ENCODE measurements around the gene FSIP1.

FSIP1 gene

DNA sequence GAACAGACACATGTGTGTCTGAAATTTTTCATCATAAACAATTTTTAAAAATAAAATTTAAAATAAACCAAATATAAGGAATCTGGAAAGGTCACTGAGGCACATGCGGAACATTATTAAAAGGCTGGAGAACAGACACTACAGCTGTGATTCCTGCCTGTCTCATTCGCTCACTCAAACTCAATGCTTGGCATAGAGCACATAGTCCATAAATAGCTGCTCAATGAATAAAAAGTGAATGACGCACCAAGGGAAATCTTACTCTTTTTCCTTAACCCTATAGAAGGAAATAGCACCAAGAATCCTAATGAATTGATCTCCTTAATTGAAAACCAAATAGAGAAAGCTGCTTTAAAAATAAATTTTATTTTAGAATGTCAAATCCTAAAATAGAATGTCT lies 98.4 kb downstream of the FSIP1 start:
- no peak for DNase-seq (ENCODE audit: low spot score)

DNA sequence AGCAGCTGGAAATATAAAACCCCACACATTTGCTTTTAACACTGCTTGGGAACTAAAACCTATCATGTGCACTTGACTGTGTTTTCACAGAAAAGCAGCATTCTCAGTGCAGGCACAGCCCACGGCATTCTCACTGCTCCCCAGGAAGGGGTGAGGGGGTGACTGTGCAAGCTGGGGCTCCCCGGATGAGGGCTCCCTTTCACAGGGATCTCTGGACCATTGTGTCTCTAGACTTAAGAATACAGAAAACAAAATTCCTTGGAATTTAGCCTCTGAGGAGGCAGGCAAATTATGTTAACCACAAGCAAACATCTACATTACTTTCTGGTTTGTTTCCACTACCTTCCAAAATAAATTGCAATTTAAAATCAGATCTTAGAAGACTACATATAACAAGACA lies 100.3 kb downstream of the FSIP1 start:
- no peak for DNase-seq (ENCODE audit: low spot score)

DNA sequence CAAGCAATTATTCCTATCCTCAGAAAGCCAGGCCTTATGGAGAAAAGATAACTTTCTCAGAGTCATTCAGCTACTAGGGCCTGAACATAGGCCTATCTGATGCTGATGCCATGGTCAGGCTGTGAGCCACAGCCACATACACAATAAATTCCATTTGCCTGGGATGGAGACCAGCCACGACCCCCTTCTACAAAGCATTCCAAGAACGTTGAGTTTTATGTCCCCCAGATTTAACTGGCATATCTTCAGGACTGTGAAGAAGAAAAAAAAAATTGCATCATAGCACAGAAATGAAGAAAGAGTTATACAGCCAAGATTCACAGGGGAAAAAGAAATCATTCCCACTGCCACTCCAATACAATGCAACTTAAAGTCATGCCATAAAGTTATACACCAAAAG lies 101.8 kb downstream of the FSIP1 start:
- no peak for DNase-seq (ENCODE audit: low spot score)

DNA sequence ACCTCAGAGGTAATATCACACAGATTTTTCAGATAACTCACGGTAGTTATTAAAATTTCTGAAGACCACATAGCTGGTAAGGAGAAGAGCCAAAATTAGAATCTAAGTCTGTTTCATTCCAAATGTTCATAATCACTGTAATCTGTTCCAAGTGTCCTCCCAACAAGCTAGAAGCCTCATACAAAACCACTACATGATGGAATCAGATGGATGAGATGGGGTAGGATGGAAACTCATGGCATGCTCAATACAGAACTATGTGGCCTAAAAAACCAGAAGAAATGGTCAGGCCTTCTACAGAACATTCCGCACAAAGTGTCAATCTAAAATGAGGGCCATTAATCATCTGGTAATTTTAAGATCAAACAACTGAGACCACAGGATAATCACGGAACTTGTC lies 110.0 kb downstream of the FSIP1 start:
- DNase-seq (ENCODE audit: low spot score): no peak

DNA sequence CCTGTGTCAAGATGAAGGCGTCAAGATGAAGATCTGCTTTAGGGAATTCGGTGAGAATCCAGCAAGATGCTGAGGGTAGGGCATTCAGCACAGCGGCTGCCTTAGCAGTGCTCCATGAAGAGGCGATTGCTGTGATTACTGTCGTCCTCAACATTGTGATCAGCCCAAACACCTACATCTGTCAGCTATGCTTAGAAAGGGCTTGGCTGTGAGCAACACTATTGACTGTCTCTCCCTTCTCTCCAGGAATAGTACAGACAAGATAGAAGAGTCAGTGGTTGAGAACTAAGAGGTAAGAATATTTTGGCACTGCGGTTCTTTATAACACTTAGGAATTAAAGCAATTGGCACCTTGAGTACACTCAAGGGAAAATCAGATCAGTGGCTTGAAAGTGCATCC lies 110.5 kb downstream of the FSIP1 start:
- no peak for DNase-seq (ENCODE audit: low spot score)

DNA sequence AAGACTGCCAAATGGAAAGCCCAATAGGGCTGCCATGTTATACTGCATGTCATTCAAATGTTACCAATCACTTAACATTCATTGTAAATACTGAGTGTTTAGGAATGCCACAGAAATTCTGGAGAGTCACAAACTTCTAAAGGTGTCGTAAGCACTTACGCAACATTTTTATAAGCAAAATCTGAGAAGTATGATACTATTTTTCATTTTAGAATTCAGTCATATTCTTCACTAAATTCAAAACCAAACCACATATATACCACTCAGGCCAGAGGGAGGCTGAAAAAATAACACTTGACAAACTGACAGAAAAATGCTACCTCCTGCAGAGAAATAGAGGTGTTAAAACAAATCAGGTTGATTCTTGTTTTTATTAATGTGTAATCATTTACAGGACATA lies 112.0 kb downstream of the FSIP1 start:
- DNase-seq (ENCODE audit: low spot score): no peak

DNA sequence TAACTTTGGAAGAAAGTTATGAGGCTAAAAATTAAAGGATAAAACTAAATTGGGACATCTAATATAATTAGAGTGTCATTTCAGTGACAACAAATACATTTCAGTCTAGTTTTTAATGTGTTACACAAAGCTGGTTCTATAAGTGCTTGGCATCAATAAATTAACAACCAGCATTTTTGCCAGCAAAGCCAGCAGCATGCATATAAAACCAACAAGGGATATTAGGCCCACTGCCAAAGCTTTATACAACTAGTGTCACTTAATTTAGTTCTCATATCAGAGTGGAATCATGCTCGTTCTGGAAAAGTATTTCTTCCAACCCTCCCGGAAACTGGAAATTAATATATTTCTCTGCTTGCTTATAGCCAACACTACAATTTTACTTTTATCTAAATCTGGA lies 113.0 kb downstream of the FSIP1 start:
- DNase-seq (ENCODE audit: low spot score): no peak

DNA sequence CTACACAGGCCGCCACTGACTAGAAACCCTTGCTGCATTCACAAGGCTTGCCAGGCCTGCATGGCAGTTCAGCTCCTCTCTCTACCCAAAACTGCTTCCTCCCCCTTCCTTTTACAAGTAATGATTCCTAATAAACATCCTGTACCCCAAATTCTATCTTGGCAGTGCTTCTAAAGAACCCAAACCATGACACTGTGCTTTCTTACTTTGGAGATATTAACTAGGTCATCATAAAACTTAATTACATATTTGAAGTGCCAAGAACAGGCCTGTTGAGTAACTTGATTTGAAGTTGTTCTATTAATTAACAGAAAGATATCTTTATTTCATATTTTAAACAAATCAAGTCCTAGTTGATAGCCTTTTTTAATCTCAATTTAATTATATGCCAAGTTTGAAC lies 113.4 kb downstream of the FSIP1 start:
- no peak for DNase-seq (ENCODE audit: low spot score)

DNA sequence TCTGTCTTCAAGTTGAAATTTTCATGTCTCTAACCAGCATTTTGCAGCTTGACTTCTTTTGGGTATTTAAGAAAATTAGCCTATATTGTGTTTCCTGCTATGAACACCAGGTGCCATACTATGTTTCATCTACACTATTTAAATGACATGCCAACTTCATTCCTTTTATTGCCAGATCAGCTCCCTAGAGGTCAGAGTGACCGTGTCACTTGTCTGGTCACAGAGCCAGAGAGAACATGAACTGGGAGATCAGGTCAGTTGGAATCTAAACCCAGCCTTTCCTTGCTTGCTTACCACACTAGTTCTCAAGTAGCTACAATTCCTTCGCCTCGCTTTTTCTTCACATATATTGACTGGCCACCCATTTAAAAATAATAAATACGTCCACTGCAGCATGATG lies 114.2 kb downstream of the FSIP1 start:
- DNase-seq (ENCODE audit: low spot score): no peak

DNA sequence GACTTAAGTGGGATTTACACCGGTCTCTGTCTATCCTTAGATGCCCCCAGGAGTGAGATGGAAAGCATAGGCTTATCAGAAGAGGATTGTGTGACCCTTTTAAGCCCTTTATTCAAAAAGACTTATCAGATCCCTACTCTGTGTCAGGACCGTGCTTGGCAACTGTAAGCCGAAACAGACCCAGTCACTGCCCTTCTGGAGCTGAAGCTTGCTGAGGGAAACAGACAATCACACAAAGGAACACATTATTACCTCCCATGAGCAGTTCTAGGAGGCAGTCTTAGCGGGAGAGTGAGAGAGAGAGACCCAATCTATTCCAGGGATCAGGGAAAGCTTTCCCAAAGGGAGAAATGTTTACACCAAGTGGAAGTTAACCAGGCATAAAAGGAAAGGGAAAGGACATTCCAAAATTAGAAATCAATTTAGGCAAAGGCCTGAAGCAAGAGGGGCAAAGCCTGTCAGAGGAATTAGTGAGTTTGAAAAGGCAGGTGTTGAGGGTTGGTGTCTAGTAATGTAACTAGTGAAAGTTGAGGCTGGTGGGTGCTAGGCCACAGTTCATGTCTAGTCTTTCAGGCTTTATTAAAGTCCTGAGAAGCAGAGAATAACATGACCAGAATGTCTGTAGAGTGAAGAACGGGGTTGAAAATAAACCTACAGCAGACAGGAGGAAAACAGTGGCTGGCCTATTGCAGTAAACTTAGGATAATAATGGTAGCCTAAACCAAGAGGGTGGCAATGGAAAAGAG lies 115.1 kb downstream of the FSIP1 start:
- DNase-seq (ENCODE audit: low spot score): no peak

DNA sequence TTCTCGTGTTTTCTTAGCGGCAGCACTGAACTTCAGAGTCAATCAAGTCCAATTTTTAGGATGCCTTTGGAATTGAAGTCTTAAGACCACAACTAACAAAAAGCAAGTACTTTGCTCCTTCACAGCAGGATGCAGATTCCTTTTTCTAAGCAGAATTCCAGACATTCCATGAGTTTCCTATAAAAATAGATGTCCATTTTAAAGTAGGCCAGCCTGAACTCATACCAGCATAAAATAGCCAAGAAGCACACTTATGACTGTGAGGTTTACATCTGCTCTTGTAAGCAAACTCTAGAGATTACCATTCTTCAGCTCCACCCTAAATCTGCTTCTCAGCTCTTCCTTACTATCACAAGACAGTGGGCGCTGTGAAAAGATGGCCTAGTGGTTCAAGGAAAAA lies 116.0 kb downstream of the FSIP1 start:
- DNase-seq (ENCODE audit: low spot score): no peak

DNA sequence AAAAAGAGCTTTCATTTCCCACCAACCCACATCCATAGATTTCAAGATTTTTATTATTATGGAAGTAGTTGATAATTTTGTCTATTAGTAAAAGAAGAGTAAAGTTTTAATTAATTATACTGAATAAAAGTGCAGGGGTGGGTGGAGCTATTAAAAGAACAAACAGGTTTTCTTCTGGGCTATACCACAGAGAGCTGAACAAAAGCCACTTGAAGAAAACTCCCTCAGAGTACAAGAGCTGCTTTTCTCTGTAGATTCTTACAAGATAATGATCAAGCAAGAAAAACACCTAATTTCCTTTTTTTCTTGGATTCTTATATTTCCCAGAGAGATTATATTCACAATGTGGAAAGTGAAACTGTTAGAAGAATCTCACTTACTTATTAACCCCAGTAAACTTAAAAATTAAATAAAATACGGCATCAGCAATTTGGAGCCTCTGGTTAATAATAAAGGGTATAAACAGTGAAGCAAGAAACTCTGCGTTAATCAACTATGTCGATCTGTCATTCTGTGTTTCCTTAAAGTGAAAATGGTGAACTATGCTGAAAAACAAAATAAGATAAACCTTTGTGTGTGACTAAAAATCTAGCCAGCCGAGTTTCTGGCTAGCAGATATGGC lies 116.9 kb downstream of the FSIP1 start:
- no peak for DNase-seq (ENCODE audit: low spot score)

DNA sequence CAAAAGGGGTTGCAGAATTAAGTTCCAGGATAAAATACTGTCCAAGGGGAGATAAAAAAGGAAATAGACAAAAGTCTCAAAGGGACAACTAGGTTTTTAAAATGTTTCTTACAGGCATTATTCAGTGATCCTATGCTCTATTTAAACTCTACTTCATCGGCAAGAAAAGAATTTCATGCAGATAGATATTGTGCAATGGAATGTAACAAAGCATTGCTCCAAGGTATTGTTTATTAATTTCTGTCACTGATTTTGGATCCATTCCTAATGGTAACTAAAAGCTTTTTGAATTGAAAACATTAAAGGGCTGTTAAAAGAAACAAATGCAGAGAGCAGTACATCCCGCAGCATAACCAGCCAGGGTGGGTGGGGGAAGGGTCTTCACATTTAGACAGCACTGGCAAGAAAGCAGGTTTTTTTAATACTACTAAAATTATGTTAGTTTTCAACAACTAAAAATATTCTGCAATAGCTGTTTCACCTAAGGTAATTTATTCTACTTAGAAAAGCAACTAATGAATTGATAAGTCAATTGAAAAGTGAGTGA lies 118.9 kb downstream of the FSIP1 start:
- DNase-seq (ENCODE audit: low spot score): no peak

DNA sequence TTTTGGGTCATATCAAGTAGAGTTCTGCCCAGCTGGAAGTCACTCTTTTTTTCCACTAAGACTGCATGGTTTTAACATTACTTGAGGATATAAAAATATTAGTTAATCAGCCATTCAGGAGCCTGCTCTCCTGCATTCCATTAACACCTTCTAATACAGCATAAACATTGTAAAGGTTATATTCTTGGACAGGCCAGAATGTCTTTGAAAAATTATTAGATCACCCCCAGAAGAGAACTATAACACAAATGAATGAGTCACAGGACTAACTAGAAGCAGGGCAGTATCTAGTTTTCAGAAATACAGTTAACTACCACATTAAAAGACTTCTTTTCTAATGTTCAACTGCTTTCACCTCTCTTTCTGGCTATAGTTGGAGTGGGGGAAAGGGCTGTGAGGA lies 120.9 kb downstream of the FSIP1 start:
- DNase-seq (ENCODE audit: low spot score): no peak

DNA sequence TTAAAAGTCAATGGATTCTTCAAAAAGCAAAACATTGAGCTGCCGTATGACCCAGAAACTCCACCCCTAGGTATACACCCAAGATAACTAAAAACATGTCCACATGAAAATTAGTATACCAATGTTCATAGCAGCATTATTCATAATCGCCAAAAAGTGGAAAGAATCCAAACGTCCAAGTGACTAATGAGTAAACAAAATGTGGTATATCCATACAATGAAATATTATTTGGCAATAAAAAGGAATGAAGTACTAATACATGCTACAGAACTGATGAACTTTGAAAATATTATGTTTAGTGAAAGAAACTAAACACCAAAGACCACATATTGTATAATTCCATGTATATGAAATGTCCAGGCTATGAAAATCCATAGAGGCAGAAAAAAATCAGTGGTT lies 123.9 kb downstream of the FSIP1 start:
- no peak for DNase-seq (ENCODE audit: low spot score)

DNA sequence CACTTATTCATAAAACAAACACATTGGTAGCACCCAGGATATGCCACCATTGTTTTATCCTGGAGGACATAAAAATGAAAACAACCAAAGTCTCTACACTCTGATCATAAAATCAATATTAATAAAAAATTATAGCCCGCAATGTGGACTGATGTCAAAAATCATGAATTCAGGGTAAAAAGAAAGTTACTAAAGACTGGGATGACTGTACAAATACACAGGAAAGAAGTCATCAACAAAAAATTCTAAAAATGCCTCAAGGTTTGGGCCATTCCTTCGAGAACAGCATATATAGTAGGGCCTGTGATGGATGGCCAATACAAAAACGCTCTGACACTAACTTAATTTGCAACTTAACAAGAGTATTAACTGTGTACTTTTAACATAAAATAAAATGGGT lies 125.0 kb downstream of the FSIP1 start:
- no peak for DNase-seq (ENCODE audit: low spot score)

DNA sequence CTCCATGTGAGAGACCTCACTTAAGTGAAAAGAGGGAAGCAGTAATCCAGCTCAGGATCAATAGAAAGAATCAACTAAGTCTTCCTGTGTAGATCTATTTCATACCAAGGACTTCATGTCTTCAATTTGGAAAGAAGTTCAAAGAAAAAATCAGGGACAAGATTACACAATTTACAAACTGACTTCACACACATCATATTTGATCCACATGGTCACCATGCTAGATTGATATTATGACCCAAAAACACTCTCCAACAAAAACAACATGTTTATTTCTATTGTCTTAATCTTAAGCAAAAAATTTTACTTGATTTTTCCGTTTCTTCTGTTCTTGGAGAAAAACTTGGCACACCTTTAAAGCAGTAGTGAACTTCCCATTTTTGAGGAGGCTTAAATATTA lies 125.5 kb downstream of the FSIP1 start:
- DNase-seq (ENCODE audit: low spot score): no peak

DNA sequence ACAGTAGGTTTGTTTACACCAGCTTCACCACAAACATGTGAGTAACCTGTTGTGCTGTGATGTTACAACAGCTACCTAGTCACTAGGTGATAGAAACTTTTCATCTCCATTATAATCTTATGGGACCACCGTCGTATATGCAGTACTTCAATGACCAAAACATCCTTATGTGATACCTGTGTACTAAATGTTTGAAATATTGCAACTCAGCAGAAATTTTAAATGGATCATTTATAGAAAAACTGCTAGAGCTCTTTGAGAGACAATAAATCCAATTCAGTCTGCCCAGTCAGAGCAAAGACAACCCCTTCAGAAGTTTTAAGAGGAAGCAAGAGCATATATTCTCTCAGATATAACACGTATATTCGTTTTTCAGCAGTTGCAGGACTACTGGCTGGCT lies 128.3 kb downstream of the FSIP1 start:
- DNase-seq (ENCODE audit: low spot score): no peak

DNA sequence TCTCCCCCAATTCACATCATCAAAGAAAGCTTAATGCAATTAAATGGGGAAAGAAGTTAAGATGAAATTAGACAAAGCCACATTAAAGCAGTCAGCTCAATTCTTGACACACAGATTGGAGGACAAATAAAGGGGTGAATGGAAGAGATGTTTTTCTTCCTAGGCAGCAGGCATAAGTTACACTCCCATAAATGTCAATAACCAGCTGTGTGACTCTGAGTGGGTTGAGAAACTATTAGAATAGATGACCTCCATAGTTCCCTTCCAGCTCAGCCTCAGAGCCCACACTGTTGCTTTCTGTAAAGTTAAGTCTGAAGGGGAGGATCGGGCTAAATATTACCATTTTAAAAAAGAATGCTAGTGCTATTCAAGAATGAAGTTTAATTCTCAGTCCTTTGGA lies 130.8 kb downstream of the FSIP1 start:
- no peak for DNase-seq (ENCODE audit: low spot score)

DNA sequence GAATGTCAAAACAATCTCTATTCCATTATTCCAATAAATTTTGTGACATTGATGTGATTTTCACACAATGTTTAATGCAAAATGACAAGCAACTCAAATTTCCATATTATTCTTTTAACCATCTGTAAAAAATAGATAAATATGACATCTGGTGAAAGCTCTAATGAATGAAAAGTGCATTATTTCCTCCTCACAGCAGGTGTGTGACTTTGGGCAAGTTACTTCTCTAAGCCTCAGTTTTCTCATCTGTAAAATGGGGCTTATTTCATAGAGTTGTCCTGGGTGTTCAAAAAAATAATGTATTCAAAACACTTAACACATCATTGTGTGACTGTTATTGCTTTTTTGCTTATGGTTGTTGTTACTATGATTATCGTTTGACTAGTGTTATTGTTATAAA lies 131.3 kb downstream of the FSIP1 start:
- DNase-seq (ENCODE audit: low spot score): no peak

DNA sequence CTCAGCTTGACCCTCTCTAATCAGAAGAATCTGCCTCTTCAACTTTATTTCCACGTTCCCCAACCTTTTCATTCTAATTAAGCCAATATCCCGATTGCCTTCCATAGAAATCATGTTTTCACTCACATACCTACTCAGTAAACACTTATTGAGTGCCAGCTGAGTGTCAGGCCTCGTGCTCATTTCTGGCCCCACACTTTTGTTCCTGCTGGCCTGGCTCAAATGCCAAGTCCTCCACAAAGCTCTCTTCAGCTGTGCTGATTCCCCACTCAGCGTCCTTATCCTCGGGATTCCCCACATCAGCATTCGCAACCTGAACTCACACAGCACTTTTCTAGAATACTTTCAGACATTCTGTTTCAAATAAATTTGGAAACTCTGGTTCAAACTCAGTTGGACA lies 132.9 kb downstream of the FSIP1 start:
- DNase-seq (ENCODE audit: low spot score): no peak

DNA sequence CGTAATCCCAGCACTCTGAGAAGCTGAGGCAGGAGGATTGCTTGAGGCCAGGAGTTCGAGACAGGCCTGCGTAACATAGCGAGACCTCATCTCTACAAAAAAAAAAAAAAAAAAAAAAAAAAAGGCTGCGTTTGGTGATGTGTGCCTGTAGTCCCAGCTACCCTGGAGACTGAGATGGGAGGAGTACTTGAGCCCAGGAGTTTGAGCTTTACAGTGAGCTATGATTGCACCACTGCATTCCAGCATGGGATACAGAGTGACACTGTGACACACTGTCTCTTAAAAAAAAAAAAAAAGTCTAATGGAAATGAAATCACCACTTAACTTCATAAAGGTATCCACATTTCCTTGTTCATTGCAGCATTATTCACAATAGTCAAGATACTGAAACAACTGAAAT lies 136.2 kb downstream of the FSIP1 start:
- no peak for DNase-seq (ENCODE audit: low spot score)

DNA sequence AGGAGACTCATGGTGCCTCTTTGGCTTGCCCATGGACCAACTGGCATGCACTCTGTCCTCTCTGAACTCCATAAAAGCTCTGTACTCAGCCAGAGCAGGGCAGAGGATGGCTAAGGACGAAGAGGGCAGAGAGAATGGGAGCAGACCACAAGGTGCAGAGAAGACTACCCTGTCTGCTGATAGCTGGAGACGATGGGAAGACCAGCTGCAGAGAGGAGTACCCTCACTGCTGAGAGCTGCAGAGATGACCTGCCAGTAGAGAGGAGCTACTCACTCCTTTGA lies 136.7 kb downstream of the FSIP1 start:
- DNase-seq (ENCODE audit: low spot score): no peak
